K562 (cell line): ENCODE data around the gene FOXO3B. TPM values are rescaled to one million over a fixed set of nuclear protein-coding genes. Genes with fewer than 3 reads are reported as not detected.
"Not testable (repeated sequence)": the region's sequence is repeated elsewhere in the genome, so short reads cannot be mapped to it uniquely, and the experiment has no call there.

ENCODE experiments used
- ATAC-seq: fragments of 200-7000 bp; cut with Tn5 transposase; 3 replicates; pipeline ENCODE4 v1.9.1; 2020; ENCODE audit warnings: moderate library complexity
- BruUV-seq: library from RNA; stranded (reverse); fragments of 400-500 nt; replicated peaks from 2 replicates; lab custom pipeline; 2021; lab: Mats Ljungman, UMichigan
- CTCF ChIA-PET: fragments of 300-600 bp; formaldehyde crosslinking; extraction: SDS; loops from one replicate; lab custom pipeline; 2021; ENCODE audit warnings: low intra/inter-chr PET ratio; lab: Yijun Ruan, JAX
- POLR2A ChIA-PET: fragments of 300-600, 350-650 bp; sonication (Branson Sonifier 250); formaldehyde crosslinking; extraction: SDS; loops from one replicate; lab custom pipeline; 2021; ENCODE audit warnings: antibody characterized with exemption, inconsistent platforms; lab: Yijun Ruan, JAX
- DNase-seq, 4 experiments: peaks; one replicate each; pipeline versions ENCODE4 v3.0.0 to v3.0.0-alpha.2; 2011 to 2018; ENCODE audit warnings: low spot score in 3 of 4, mixed read lengths in 3 of 4; ENCODE audit errors: extremely low read depth in 1 of 4
- FAIRE-seq: peaks from 2 replicates; lab custom pipeline; 2011; peaks lifted over from hg19 to GRCh38; lab: Jason Lieb, UNC
- H2AFZ ChIP-seq: 2 replicates; pipeline ENCODE4 v1.6.0; 2011; ENCODE audit warnings: low read depth, low read length, control low read depth, inconsistent platforms
- H3K27ac ChIP-seq: fragments of 200-600 bp; 3 replicates; pipeline ENCODE4 v1.8.0; 2011; ENCODE audit warnings: low read depth, mild to moderate bottlenecking, control low read depth, inconsistent platforms, low read length, moderate library complexity, mixed read lengths; ENCODE audit errors: extremely low read depth
- H3K27me3 ChIP-seq, 2 experiments: fragments of 300-600 bp in 1 of 2; 2 replicates in 1 of 2; 3 replicates in 1 of 2; pipeline versions ENCODE4 v1.6.0 to v1.8.0; 2011; ENCODE audit warnings: inconsistent platforms in 2 of 2, low read length in 2 of 2, mild to moderate bottlenecking in 1 of 2, mixed read lengths in 1 of 2, moderate library complexity in 1 of 2; ENCODE audit not compliant: control insufficient read depth in 2 of 2, insufficient read depth in 2 of 2
- H3K36me3 ChIP-seq: fragments of 300-600 bp; 3 replicates; pipeline ENCODE4 v1.8.0; 2011; ENCODE audit warnings: mild to moderate bottlenecking, low read length, inconsistent platforms; ENCODE audit not compliant: control insufficient read depth, insufficient read depth
- H3K4me1 ChIP-seq, 2 experiments: fragments of 200-600 bp in 1 of 2; replicated peaks in 1 of 2; 2 replicates in 1 of 2; 3 replicates in 1 of 2; pipeline versions ENCODE4 v1.5.1 to v1.8.0; 2011; ENCODE audit warnings: inconsistent platforms in 2 of 2, low read length in 2 of 2, mild to moderate bottlenecking in 1 of 2, mixed read lengths in 1 of 2, moderate library complexity in 1 of 2; ENCODE audit not compliant: control insufficient read depth in 2 of 2, insufficient read depth in 2 of 2
- H3K4me2 ChIP-seq: 2 replicates; pipeline ENCODE4 v1.6.1; 2011; ENCODE audit warnings: low read length, control low read depth, inconsistent platforms, mixed read lengths; ENCODE audit not compliant: insufficient read depth
- H3K4me3 ChIP-seq: fragments of 200-600 bp; sonication (generic), shearing (Covaris generic); 2 replicates; pipeline ENCODE4 v1.5.1; 2016; ENCODE audit warnings: control low read depth, inconsistent platforms
- H3K79me2 ChIP-seq: fragments of 200-600 bp; 3 replicates; pipeline ENCODE4 v1.8.0; 2011; ENCODE audit warnings: low read length, inconsistent platforms; ENCODE audit not compliant: control insufficient read depth, insufficient read depth
- H3K9ac ChIP-seq, 2 experiments: 2 replicates each; pipeline versions ENCODE4 v1.6.0 to v1.6.1; 2011; ENCODE audit warnings: low read depth in 2 of 2, low read length in 2 of 2, control low read depth in 1 of 2, inconsistent platforms in 1 of 2, mild to moderate bottlenecking in 1 of 2, mixed read lengths in 1 of 2; ENCODE audit not compliant: insufficient read depth in 1 of 2
- H3K9me1 ChIP-seq: one replicate; pipeline ENCODE4 v1.6.0; 2011; ENCODE audit warnings: inconsistent platforms, mild to moderate bottlenecking, low read length, moderate library complexity; ENCODE audit not compliant: control insufficient read depth, insufficient read depth
- H3K9me3 ChIP-seq: replicated peaks from 2 replicates; pipeline ENCODE4 v1.5.1; 2011; ENCODE audit warnings: low read depth, low read length, inconsistent platforms; ENCODE audit not compliant: control insufficient read depth, insufficient read depth
- H4K20me1 ChIP-seq: replicated peaks from 2 replicates; pipeline ENCODE4 v1.6.1; 2011; ENCODE audit warnings: low read length, inconsistent platforms, mixed read lengths; ENCODE audit not compliant: control insufficient read depth, insufficient read depth
- RBM25 ChIP-seq: fragments of 200-400 bp; formaldehyde crosslinking; IDR thresholded peaks from 2 replicates; pipeline ENCODE4 v1.6.1; 2018; ENCODE audit warnings: low read length, low read depth, moderate library complexity; ENCODE audit not compliant: severe bottlenecking
- WGBS: fragments of 100-300 bp; shearing (Covaris generic); methylation state at CpG from one replicate; pipeline ENCODE4 v1.1.6; 2016; ENCODE audit warnings: low coverage, mixed read lengths; ENCODE audit not compliant: insufficient coverage; ENCODE audit errors: missing lambda C conversion rate; 5-methylcytosine and 5-hydroxymethylcytosine counted together
- in situ Hi-C: fragments of 300-500 bp; cut with MboI; formaldehyde crosslinking; loops from 4 replicates; pipeline ENCODE4 v1.15.0; 2018; ENCODE audit warnings: inconsistent platforms, mixed read lengths
- intact Hi-C: fragments of 100-400 bp; cut with micrococcal nuclease; formaldehyde crosslinking; loops from 2 replicates; pipeline ENCODE4 v1.14.2; 2022
- polyA plus RNA-seq, 8 experiments: library from polyadenylated mRNA; depleted of rRNA in 4 of 8; stranded (reverse) in 5 of 8; unstranded in 3 of 8; fragments of >200 nt; fragmentation: Nextera tagmentation in 2 of 8; fragmentation: Illumina TruSeq in 1 of 8; extraction: Ambion mirVana in 2 of 8; extraction: Trizol in 1 of 8; gene quantifications; 2 replicates each; pipeline versions ENCODE4 v1.2.1 to v1.2.3, GENCODE V29; 2011 to 2014; ENCODE audit warnings: inconsistent platforms in 1 of 8, missing spikeins in 1 of 8
- total RNA-seq, 7 experiments: library from RNA; depleted of rRNA in 6 of 7; stranded (reverse); fragments of >200 nt in 6 of 7; fragmentation: Illumina TruSeq in 2 of 7; extraction: Trizol in 2 of 7; gene quantifications; 2 replicates each; pipeline versions ENCODE4 v1.2.1 to v1.2.3, GENCODE V29; 2011 to 2021; ENCODE audit warnings: low replicate concordance in 1 of 7

FOXO3B gene
- total and polyA plus RNA-seq, 9 of the 15 experiments (the other 6 are each of a cell fraction or from before 2014, with no cell fraction given): 0.25 to 5.2 (median 2.4) TPM

GRCh38 chr17:18676928-18677327 is 5.2 kb downstream of the FOXO3B start:
- H3K79me2 ChIP-seq, H3K9me1 ChIP-seq, FAIRE-seq, ATAC-seq, in situ Hi-C loops, H3K9ac ChIP-seq, H3K4me2 ChIP-seq, H4K20me1 ChIP-seq, H3K27me3 ChIP-seq, H2AFZ ChIP-seq, DNase-seq, H3K36me3 ChIP-seq, H3K9me3 ChIP-seq, H3K4me1 ChIP-seq, POLR2A ChIA-PET, CTCF ChIA-PET, BruUV-seq, H3K4me3 ChIP-seq, intact Hi-C loops, H3K27ac ChIP-seq: not testable (repeated sequence)
- TF ChIP-seq RBM25: peak; percentile 21
- 100% methylated on average over 2 of the region's 3 CpGs for WGBS

- H2AFZ ChIP-seq, H4K20me1 ChIP-seq, H3K27ac ChIP-seq, POLR2A ChIA-PET, H3K9me3 ChIP-seq, FAIRE-seq, H3K27me3 ChIP-seq, H3K4me1 ChIP-seq, DNase-seq, H3K4me2 ChIP-seq, H3K9ac ChIP-seq, ATAC-seq, BruUV-seq, in situ Hi-C loops, H3K79me2 ChIP-seq, CTCF ChIA-PET, H3K4me3 ChIP-seq, H3K9me1 ChIP-seq, intact Hi-C loops: not testable (repeated sequence)
- 97% methylated on average over 5 of the region's 102 CpGs for WGBS
- peaks cover 10% of the 10 kb centered on the region; the same call in 1 of the 3 replicates for H3K36me3 ChIP-seq
These were observed 9.5 kb downstream of the FOXO3B start for GRCh38 chr17:18672395-18673227.

- H3K27me3 ChIP-seq, H3K4me2 ChIP-seq, H3K4me3 ChIP-seq, H3K36me3 ChIP-seq, ATAC-seq, H3K4me1 ChIP-seq, intact Hi-C loops, H3K9me3 ChIP-seq, FAIRE-seq, POLR2A ChIA-PET, H4K20me1 ChIP-seq, CTCF ChIA-PET, H3K9ac ChIP-seq, H2AFZ ChIP-seq, H3K27ac ChIP-seq, H3K9me1 ChIP-seq, DNase-seq, H3K79me2 ChIP-seq, in situ Hi-C loops, BruUV-seq: not testable (repeated sequence)
- 100% methylated on average over 1 of the region's 1 CpG for WGBS
These were observed 13.5 kb downstream of the FOXO3B start for GRCh38 chr17:18668625-18669024.
